NCI-H2196 treated with DMSO at 0.1 percent for 48 hours (cell line): Measurements from ENCODE around the gene ADAMTS12.
"Not testable (repeated sequence)": the region's sequence is repeated elsewhere in the genome, so short reads cannot be mapped to it uniquely, and the experiment has no call there.

Experiments used
- DNase-seq: peaks from one replicate; lab custom pipeline; 2025; ENCODE audit not compliant: unreplicated experiment; lab: John Stamatoyannopoulos, UW

The ADAMTS12 gene

DNA sequence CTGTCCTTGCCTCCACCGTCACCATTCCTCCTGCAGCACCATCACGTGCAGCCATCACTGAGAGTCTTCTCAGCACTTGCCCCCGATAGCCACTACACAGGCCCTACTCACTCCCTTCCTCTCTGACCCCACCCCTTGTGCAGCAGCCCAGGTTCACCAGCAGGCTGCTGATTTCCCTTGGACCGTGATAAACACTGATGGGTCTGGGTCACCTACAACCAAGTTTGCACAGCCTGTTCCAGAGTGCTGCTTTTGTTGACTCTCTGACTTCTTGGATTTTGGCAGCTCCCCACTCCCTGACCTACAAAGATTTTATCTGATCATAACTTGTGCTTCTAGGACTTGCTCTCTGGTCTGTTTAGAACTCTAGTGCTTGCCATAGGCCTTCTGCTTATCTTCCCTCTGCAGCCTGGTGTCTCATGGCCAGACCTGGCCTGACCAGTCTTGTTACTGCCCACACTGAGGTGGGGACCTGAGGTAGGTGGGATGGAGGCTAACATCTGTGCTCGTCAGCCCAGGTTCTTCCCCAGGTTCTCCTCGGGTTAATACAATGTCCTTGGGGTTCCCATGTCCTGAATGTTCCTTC is 341.7 kb downstream of the ADAMTS12 start:
- no peak for DNase-seq

DNA sequence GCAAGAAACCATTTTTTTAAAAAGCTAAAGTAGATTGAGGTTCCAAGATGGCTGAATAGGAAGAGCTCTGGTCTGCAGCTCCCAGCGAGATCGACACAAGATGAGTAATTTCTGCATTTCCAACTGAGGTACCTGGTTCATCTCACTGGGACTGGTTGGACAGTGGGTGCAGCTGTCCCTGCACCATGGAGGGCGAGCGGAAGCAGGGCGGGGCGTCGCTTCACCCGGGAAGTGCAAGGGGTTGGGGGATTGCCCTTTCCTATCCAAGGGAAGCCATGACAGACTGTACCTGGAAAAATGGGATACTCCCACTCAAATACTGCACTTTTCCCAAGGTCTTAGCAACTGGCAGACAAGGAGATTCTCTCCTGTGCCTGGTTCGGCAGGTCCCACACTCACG is 352.0 kb downstream of the ADAMTS12 start:
- not testable (repeated sequence) for DNase-seq

GRCh38 chr5:33539212-33539611 is 352.6 kb downstream of the ADAMTS12 start:
- no peak for DNase-seq

- no peak for DNase-seq
These were observed 353.6 kb downstream of the ADAMTS12 start for GRCh38 chr5:33538201-33538600.

DNA sequence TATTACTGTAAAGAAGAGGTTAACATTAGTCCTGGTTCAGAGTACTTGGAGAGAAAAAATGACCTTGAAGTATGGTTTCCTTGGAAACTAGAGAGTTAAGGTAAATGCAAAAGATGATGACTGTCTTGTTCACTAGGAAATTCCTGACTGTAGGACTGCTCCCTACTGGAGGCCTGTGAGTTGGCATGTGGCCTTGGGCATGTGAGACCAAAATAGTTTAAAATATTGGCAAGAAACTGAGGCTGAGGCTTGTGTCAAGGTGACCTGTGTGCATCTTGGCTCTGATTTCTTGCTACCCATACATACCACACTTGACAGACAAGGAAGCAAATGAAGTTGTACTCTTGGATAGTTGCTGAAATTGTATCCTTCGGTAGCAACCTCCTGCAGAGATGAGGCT is 354.6 kb downstream of the ADAMTS12 start:
- no peak for DNase-seq

GRCh38 chr5:33536802-33537201 is 355.0 kb downstream of the ADAMTS12 start:
- no peak for DNase-seq

DNA sequence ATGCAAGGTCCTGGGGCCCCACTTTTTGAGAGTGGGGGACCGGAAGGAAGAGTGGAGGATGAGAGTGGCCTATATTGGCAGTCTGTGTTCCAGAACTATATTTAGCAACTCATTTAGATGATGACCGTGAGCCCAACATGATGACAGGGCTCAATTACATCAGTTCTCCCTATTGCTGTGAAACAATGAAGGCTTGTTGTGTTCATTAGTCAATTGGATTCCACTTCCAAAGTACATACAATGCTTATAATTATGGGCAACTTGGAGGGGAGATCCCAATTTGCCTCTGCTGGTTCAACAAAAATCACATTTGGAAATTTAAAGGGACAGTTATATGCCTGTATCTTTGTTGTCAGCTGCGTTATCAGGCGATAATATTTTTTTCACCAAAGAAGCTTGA is 360.0 kb downstream of the ADAMTS12 start:
- no peak for DNase-seq

DNA sequence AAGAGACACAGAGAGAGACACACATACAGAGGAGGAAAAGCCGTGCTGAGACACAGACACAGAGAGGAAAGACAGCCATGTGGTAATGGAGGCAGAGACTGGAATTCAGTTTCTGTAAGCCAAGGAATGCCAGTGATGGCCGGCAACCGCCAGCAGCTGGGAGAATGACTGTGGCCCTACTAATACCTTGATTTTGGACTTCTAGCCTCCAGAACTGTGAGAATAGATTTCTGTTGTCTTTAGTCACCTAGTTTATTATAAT is 360.8 kb downstream of the ADAMTS12 start:
- DNase-seq = no peak

DNA sequence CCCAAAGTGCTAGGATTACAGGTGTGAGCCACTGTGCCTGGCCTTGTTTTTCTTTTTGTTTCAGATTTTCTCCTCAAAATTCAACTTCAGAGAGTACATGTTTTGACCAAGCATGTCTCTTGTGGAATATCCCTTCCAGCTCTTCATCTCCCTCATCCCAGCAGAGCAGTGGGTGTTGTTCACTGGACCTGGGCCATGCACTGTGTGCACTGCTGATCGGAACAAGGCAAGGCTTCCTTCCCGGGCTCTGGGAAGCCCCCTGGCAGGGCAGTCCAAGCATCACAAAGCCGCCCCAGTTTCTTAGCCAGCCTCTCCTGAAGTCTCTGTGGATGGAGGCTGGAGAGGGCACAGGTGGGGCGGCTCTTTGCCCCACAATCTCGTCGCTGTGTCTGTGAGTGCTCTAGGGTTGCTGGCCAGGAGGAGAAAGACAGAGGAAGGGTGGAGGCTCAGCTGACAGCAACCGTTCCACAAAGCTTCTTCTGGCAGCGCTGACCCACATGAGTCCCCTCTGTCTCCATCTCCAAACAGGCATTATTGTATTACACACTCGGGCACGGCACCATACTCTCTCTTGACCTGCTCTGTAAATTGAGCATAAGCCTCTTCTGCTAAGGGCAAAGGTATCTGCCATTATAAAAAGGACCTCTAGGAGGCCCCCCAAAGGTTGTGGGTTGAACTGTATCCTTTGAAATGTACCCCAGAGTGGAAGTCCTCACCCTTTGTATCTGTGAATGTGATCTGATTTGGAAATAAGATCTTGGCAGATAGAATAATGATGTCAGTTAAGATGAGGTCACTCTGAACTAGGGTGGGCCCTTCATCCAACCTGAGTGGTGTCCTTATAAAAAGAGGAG is 361.4 kb downstream of the ADAMTS12 start:
- no peak for DNase-seq

GRCh38 chr5:33527696-33528095 is 364.1 kb downstream of the ADAMTS12 start:
- no peak for DNase-seq

DNA sequence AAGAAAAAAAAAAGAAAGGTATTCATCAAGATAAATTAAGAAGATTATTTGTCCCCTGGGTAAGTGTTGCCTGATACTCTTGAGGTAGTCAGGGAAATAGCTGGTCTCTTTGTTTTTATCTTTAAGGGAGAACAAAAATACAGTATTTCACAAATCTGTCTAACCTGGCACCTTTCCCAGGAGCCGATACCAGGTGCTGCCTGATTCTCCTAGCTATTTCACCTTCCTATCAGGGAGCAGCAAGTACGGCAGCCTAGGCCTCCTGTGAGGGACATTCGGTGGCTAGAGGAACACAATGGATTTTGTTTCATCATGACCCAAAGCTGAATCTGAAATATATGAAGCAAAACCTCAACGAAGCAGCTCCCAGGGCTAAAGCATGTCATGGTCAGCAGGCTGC is 365.0 kb downstream of the ADAMTS12 start:
- DNase-seq = no peak

DNA sequence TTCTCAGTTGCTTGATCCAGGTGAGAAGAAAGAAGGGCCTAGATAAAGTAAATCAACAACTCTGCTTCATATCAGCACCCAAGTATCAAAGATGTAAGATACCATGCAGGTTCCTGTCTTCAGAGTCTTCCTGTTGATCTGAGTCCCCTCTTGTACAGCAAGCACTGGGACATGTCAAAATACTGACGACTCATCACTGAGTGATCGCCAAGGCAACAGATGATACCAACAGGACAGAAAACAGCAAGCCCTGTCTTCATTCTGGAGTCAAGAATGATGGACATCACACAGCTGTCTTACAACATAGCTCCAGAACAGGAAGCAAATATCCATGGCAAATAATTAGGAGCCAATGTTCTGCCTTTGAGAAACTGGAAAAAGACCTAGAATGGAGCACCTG is 367.3 kb downstream of the ADAMTS12 start:
- no peak for DNase-seq

DNA sequence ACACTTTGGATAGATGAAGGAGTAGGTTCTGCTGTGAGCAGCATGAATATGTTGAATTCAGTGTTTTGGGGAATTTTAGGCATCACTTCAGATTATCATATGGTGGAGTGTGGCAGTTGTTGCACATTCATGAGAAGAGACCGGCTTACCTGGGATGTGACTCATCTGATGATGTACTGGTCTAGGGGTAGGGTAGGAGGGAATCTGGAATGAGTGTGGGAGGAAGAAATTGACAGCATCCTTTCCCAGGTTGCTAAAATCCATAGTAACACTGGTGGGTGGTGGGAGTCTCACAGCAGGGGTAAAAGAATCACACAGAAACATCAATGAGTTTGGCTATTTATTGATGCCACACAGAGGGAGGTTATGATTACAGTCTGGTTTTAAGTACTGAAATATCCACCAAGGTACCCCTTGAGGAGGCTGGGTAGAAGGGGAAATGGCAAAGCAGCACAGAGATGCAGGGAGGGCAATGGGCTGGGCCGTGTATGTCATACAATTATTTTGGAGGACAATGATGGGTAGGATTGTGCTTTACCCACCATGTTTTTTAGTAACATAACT is 368.5 kb downstream of the ADAMTS12 start:
- no peak for DNase-seq

GRCh38 chr5:33516421-33516820 is 375.4 kb downstream of the ADAMTS12 start:
- DNase-seq = no peak

DNA sequence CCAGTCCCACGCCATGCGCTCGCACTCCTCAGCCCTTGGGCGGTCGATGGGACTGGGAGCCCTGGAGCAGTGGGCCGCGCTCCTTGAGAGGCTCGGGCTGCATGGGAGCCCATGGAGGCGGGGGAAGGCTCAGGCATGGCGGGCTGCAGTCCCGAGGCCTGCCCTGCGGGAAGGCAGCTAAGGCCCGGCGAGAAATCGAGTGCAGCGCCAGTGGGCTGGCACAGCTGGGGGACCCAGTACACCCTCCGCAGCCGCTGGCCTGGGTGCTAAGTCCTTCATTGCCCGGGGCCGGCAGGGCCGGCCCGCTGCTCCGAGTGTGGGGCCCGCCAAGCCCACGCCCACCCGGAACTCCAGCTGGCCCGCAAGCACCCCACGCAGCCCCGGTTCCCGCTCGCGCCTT is 376.4 kb downstream of the ADAMTS12 start:
- DNase-seq = not testable (repeated sequence)

GRCh38 chr5:33513462-33514185 is 378.2 kb downstream of the ADAMTS12 start:
- DNase-seq = no peak

DNA sequence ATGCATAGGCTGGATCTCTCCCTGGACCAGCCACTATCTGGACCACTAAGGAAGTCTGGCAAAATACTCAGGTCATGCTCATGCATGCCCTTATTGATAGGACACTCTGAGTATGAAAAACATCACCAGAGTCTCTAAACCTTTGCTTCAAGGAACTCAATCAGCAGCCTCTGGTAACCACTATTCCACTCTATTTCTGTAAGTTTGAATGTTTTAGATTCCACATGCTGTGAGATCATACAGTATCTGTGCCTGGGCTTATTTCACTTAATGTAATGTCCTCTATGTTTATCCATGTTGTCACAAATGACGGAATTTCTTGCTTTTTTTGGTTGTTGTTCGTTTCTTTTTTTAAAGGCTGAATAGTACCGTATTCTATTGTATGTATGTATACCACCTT is 382.8 kb downstream of the ADAMTS12 start:
- DNase-seq = no peak

DNA sequence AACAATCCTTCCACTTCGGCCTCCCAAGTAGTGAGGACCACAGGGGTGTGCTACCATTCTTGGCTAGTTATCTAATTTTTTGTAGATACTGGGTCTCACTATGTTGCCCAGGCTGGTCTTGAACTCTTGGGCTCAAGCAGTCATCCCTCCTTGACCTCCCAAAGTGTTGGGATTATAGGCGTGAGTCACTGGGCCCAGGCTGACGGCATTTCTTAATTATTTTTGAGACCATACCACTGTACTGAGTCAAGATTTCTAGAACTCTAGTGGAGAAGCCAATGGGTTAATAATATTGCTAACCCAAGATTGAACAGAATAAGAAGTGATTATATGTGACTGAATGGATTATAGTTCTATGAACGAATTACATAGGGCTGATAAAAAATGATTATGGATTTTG is 384.4 kb downstream of the ADAMTS12 start:
- no peak for DNase-seq

DNA sequence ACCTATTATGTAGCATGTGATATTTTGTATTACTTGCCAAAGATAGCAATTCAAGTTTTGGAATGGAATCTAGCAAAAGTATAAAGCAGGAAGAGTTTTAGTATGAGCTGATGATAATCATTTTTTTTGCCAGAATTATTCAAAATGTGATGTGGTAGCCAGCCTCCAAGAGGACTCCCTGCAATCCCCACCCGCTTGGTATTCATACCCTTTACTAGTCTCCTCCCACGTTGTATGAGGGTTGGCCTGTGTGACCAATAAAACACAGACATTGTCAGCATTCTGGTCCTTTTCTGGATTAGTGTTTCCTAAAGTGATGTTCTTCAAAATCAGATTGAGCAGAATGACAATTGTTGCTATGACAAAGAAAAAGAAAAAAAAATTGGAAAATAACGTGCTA is 387.2 kb downstream of the ADAMTS12 start:
- DNase-seq = no peak

DNA sequence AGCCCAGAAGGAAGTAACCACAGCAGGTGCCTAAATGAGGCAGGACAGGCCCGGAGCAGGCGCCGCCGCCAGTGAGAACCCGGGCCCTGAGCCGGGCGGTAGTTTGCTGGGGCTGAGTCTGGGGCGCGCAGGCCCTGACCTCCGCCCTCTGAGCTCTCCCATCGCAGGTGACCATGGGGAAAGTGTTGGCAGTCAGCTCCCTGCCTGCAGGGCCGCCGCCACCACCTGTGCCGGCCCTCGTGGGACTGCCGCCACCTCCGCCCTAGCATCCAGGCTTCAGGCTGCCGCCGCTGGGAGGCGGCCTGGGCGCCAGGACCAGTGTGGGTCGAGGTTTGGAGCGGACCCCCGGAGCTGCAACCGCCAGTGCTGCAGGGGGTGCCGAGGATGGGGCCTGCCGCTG is 389.9 kb downstream of the ADAMTS12 start:
- no peak for DNase-seq

DNA sequence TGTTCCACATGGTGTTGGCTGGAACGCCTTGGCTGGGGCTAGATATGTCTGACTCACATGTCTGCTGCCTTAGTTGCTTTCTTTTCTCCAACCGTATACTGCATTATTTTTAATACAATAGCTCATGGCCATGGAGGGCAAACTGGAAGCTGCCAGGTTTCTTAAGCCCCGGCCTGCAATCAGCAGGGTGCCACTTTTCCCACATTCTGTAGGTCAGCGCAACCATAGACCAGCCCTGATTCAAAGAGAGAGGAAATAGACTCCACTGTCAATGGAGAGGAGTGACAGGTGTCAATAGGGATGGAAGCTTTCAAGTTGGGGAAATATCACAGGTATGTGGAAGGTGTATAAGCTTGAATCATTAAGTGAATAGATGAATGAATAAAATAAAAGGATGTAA is 390.5 kb downstream of the ADAMTS12 start:
- no peak for DNase-seq

- no peak for DNase-seq
These were observed 397.3 kb downstream of the ADAMTS12 start for GRCh38 chr5:33494466-33494865.
